Effector CD4-positive, alpha-beta T cell (primary cell): ENCODE measurements around the gene DPEP2NB.
"Not testable (repeated sequence)": the region's sequence is repeated elsewhere in the genome, so short reads cannot be mapped to it uniquely, and the experiment has no call there.

Experiments used
- DNase-seq: peaks from one replicate; pipeline ENCODE4 v3.0.0-alpha.2; 2020

The DPEP2NB gene

DNA sequence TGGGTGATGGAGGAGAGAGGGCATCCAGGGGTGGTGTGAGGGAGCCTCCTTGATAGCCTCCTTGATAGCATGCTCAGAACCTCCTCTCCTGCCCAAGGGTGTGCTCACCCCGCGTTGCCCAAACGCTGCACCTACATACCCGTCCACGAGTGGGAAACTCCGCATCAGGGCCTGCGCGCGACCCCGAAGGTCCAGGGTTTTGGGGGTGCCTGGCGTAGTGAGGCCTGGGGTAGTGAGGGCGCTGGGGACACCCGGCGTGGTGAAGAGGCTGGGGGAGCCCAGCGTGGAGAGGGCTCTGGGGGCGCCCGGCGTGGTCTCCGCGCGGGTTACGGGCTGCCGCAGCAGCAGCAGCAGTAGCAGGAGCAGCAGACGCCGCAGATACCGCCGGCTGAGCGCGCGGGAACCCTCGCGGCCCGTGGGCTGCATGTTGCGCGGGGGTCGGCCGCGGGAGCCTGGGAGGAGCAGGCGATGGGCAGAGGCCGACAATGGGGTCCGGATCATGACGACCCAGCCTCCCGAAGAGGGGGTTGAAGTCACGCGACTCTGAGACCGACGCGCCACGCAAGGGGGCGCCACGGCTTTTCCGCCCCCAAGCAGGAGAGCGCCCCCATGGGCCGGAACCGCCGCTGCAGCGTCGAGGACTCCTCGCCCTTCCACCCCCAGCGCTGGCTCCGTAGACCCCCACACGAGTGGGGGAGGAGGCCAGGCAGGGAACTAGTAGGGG lies 35.6 kb downstream of the DPEP2NB start, which contains the start of gene DPEP3:
Gene DPEP3, minus strand, starts transcription at position 545 of the 724 bp plus-strand sequence. Its CDS starts 119 bp downstream, at position 426.
- no peak for DNase-seq

DNA sequence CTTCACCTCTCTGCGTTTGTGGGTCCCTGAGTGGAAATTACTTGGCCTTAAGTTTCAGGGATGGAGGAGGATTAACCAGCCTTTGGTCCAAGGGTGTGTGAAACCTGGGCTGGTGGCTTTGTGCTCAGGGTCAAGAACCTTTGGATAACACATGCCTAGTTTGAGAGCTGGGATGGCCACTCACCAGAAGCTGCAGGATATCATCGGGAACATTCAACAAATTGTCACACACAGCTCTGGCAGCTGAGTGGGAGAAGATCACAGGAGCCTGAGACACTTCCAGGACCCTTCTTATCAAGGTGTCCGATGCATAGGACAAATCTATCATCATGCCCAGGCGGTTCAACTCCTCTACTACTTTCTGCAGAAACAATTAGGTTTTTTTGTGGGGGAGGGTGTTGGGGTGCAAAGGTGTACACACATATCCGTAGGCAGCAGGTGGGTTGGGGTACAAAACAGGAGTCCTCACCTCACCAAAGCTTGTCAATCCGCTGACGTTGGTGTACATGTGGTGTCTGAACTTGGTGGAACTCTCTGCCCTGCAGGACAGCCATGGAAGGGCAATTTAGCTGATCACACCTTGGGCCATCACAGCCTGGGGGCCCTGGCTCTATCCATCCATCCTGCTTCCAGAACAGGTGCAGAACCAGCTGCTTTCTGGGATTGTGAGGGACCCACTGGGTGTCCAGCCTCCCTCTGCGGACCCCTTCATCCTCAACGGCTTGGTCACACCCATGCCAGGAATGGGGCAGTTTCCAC lies 38.1 kb downstream of the DPEP2NB start:
- DNase-seq = no peak

DNA sequence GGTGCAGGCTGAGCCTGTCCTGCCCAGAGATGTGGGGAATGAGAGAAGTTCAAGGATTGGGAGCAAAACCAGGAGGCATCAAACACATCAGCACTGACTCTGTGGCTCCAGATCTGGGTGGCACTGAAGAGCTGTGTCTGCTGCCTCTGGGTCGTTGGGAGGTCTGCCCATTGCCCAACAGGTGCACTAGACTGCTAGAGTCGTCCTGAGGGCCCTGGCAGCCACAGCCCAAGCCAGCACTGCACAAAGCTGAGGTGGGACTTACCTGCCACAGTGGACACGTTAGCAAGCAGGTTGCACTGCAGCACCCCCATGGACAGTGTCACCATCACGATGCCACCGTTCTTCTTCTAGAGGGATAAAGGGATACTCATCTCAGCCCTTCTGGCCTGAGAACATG lies 38.7 kb downstream of the DPEP2NB start:
- DNase-seq = no peak

DNA sequence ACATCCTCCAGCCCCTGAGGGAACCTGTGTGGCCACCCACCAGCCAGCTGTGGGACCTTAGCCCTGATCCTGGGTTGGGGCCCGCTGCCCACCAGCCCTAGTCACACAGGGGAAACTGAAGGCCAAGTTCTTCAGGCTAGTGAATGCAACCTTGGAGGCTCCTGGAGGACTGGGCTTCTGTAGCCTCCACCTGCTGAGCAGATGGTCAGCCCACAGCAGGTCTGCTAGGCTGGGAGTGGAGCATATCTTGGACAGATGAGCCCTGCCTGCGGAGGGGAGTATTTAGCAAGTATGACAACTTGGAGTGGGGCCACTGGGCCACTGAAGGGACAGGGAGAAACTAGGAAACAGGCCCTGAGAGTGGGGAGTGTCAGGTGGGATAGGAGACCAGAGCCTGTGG lies 39.5 kb downstream of the DPEP2NB start:
- no peak for DNase-seq

DNA sequence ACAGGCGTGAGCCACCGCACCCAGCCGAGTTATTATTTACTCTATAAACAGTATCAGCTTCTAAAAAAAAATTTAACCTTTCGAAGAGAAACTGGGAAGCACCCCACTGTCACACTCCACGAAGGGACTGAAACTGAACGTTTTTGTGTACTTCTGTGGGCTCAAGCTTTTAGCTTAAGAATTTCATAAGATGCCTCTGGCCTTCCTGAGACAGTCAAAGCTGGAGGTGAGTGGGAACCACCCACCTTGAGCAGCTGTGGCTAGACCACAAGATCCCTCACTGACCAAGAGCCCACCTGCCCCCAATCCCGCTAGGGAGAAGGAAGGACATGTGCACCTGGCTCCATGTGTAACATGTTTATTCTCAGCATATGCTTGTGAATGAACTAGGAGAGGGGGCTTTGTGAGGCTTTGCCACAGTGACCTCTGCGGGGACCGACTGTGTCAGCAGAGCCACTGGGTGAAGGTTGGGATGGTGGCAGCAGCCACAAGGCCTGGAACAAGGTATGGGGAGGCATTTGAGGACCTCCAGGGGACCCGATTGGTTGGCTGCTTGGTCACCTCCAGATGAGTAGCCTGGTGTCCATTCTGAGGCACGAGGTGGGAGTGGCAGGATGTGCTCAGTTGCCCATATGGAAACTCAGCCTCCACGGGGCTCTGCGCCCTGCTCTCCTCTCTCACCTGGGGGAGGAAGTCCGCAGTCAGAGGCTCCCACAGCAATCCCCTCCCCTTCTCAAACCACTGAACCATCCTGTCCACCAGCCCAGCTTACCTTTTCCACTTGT lies 40.2 kb downstream of the DPEP2NB start:
- no peak for DNase-seq

DNA sequence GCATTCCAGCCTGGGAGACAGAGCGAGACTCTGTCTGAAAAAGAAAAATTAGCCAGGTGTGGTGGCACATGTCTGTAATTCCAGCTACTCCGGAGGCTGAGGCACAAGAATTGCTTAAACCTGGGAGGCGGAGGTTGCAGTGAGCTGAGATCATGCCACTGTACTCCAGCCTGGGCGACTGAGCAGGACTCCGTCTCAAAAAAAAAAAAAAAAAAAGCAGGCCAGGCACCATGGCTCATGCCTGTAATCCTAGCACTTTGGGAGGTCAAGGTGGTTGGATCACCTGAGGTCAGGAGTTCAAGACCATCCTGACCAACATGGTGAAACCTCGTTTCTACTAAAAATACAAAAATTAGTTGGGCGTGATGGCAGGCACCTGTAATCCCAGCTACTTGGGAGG lies 43.4 kb downstream of the DPEP2NB start:
- not testable (repeated sequence) for DNase-seq

DNA sequence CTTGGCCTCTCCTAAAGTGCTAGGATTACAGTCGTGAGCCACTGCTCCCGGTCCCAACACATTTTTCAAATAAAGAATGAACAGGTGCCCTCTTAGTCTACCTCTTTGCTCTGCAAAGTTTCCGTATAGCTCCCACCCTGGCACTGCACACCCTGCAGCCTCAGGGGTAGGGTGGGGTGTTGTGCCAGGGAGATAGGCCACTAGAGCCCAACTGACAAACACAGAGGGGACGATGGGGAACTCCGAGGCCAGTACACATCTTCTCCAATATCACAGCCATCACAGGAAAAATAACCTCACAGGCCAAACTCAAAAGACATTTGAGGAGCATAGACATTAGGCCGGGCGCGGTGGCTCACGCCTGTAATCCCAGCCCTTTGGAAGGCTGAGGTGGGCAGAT lies 44.6 kb downstream of the DPEP2NB start:
- no peak for DNase-seq

DNA sequence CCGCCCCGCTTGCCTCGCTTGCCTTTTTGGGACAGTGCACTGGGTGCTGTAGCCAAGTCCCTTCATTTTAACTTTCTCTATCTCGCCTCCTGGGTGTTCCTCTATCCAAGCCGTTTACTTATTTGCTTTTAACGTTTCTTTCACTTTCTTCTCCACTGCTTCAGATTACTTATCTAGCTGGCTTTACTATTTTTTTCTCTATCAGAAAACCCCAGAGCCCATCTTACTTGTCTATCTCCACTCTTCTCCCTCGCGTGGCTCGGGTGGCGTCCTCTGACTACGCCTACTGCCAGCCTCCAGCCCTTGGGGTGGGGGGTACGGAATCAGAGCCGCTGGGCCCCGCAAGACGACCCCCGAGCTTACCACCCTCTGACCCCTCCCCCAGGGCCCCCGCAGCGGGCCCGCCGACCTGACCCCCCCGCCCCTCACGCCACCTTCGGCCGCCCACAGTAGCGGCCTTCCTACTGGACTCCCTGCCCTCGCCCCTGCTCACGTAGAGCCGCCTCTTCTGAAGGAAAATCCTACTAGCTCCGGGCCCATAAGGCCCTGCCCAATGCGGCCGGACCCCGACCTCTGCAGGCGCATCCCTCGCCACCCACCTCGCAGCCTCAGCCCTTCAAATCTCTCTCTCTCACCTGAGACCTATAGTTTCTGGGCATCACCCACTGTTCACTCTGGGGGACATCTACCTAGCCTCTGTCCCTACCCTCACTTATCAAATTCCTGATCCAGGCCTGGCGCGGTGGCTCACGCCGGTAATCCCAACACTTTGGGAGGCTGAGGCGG lies 46.3 kb downstream of the DPEP2NB start:
- DNase-seq = no peak

DNA sequence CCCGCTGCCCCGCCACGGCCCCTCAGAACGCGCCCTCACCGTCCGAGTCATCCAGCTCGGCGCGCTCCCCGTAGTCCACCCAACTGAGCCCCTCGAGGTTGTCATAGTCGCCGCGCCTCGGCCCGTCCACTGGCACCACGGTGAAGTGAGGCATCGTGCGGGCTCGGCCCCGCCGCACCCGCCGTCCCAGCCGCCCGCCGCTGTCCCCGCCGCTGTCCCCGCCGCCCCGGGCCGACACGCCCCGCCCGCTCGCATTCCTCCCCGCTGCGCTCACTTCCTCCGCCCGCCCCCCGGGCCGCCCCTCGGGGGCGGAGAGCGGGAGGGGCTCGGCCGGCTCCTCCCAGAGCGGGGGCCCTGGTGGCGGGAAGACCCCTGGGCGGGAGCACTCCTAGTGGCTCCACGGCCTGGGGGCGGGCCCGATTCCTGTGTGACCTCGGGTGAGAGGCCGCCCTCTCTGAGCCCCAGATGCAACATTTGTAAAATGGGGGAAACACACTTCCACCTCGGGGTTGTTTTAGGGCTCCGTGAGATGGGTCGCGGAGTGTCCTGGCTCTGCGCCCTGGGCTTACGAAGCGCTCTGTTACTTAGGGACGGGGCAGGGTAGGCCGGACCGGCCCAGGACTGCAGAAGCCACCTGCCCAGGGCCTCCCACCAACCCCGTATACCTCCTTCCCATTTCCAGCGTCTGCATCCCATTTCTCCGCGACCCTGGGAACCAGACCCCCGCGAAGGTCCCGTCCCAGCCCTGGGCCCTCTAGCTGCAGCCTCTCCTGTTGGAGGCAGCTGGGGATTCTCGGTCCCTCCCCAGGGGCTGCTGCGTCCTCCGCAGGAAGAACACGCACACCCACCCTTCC lies 47.1 kb downstream of the DPEP2NB start, which contains the start of gene SLC12A4:
Gene SLC12A4, minus strand, starts transcription at position 238 of the 854 bp plus-strand sequence. Its CDS starts 84 bp downstream, at position 154.
- DNase-seq = peak; percentile 84

DNA sequence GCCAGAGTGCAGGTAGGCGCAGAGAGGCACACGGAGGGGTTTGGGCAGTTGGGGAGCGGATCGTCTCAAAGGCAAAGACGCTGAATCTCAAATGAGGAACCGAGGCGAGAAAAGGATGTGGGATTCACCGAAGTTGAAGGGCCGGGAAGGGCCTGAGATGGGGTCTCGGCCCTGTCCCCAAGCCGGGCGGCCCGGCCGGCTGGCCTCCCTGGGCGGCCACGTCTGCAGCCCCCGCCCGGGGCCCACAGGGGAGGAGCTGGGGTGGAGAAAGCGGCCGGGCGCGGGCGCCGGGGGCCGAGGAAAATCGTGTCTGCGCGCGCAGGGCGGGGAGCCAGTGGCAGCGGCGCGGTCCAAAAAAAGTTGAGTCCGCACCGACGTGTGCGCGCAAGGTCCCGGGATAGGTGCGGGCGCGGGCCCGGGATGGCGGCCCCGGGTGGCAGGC lies 47.7 kb downstream of the DPEP2NB start:
- DNase-seq = peak; percentile 18

DNA sequence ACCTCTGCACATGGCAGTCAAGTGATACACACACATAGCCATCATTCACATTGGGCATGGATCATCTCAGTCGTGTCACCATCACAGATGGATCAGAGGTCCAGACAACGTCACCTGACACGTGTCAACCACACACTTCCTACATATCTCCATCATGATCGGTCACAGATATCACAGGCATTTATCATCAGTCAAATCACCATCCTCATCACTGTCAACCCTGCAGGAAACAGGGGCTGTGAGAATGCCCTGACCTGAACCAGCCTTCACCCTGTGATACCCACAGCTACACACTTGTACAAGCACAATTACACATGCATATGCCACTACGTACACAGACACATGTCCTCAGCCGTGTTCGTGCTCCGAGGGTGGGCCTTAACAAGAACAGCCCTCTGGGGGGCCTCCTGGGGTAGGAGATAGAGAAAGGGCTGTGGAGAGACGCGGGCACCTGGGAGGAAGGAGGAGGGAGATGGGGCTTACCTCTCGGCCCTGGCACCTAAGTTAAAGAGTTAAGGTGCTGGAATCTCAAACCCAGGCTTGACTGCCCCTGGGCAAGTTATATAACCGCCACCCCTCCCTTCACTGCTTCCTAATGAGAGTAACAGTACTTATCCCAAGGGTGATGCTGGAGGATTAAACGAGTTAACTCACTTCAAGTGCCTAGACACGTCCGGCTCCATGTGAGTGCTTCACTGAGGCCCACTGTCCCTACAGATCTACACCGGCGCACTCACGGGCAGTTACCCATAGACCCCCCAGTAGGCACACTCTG lies 48.3 kb downstream of the DPEP2NB start:
- no peak for DNase-seq

DNA sequence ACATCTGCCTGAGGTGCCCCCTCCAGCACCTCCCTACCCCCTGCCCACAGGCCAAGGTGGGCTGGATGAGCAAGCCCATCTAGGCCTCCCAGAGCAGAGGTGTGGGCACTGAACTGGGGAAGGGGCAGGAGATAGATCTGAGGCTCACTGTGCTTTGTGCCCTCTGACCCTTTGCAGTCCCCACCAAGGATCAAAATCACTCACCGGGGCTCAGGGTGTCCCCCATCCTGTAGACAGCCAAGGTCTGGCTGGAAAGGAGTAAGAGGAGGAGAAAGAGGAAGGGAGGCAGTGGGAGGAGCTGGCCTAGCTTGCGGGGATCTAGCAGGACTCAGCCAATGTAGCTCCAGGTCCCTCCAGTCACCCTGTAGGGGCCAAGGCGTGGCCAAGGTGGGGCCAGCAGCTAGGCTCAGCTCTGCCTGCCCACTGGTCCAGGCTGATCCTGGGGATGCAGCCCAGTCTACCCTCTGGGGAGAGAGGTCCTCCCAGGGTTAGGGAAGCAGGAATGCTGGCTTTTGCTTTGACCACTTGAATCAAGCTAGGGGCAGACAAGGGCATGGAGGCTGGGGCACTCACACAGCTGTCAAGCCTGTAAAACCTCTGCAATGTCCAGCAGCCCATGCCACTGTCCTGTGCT lies 49.0 kb downstream of the DPEP2NB start:
- no peak for DNase-seq

DNA sequence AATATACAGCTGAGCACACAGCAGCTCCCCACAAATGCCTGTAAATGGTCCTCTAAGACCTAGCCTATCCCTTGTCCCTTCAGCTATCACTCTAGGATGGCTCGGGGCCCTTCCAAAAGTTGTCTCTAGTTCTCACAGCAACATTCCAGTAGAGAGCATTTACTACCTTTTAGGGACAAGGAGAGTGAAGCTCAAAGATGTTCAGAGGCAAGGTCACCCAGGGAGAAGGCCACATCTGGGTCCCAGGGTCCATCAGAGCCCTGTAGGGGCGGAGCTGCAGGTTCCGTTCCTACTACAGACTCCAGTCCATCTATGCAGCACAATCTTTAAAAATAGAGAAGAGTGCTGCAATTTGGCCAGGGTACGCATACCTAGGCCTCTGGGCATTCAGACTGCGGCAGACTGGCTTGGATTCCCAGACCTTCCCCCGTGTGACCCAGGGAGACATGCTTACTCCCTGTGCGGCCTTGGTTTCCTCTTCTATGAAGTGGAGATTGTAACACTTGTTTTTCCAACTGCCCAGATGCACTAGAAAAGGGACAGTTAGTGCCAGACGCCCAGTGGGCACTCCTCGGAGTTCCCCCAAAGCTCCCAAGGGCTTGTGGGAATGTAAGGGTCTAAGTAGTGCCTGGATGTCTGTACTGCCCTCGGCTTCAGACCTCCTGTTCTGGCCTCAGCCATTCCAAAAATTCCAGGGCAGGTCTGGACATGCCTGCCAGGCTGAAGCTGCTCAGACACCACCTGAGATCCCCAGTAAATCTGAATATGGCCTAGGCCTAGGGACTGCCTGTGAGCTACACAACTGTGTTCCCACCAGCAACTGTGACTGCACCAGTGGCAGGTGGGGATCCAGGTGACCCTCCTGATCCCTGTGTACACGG lies 49.8 kb downstream of the DPEP2NB start:
- DNase-seq = no peak

DNA sequence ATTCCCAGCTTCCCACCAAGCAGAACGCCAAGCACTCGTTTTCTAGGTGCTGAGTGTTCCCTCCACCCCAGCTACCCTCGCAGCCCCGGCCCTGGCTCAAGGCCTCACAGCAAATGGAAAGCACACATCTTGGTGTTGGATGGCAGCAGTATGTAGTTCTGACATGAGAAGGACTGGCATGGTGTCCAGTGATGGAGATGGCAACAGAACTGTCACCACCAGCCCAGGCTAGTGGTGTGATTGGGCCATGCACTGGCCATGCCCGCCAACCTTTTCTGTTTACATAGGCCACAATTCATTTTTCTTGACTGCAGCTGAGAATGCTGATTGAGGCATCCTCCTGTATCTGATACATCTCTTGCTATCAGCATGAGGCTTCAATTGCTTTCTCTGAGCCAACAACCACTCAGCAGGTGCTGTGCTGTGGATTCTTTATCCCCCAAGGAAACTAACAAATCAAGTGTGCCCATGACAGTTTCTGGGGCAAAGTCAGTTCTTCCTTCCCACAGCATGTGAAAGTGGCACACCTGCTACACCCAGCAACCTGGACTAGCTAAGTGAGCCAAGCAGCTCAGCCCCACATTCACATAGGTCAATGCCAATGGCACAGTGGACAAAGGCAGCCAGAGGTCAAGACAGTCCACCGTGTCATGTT lies 51.1 kb downstream of the DPEP2NB start:
- no peak for DNase-seq

DNA sequence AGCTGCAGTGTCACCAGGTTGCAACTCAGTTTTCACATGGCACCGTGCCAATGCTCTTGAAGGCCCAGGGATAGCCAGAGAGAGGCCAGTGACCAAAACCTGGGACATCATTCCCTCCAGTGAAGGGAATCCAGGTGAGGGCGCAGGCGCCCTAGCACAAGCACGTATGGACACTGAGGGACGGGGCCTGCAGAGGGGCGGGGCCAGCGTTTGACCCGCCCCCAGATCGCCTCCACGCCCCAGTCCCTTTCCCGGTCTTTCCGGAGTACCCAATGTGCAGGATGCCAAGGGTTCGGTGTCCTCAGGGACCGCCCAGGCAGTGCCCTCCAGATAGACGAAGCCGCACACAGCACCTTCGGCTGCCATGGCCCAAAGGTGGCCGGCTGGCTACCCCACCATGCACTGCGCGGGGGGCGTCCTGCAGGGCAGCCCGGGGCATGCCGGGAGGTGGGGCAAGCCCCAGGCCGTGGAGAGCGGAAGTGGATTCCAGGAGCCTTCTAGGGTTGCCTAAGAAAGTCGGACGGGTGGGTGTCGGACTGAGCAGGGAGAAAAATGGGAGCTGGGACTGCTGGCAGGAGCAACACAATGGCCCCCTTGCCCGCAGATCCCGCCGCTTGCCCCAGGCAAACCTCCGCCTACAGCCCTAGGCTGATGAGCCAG lies 51.9 kb downstream of the DPEP2NB start:
- no peak for DNase-seq
